ENCODE data around the gene MPO. TPM values are rescaled to one million over a fixed set of nuclear protein-coding genes. Genes with fewer than 3 reads are reported as not detected.

The MPO gene
- total and polyA plus RNA-seq, 9 of the 15 experiments (the other 6 are each of a cell fraction or from before 2014, with no cell fraction given), result 0.04 to 0.47 (median 0.39) TPM; not detected in 6

- peak; percentile 27 to 73; a peak in 2 of 4 replicates for TF ChIP-seq MAZ (CRISPR knock-in tag; conservative IDR thresholded peaks at IDR 0.05 in 1 of 2, IDR thresholded peaks at IDR 0.05 in 1 of 2)
- TF ChIP-seq, protein P1, sequence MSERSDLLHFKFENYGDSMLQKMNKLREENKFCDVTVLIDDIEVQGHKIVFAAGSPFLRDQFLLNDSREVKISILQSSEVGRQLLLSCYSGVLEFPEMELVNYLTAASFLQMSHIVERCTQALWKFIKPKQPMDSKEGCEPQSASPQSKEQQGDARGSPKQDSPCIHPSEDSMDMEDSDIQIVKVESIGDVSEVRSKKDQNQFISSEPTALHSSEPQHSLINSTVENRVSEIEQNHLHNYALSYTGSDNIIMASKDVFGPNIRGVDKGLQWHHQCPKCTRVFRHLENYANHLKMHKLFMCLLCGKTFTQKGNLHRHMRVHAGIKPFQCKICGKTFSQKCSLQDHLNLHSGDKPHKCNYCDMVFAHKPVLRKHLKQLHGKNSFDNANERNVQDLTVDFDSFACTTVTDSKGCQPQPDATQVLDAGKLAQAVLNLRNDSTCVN (CRISPR knock-in tag; IDR thresholded peaks at IDR 0.05), result peak; percentile 95
- TF ChIP-seq HLTF (IDR thresholded peaks at IDR 0.05), result peak; percentile 98
- TF ChIP-seq, protein P2, sequence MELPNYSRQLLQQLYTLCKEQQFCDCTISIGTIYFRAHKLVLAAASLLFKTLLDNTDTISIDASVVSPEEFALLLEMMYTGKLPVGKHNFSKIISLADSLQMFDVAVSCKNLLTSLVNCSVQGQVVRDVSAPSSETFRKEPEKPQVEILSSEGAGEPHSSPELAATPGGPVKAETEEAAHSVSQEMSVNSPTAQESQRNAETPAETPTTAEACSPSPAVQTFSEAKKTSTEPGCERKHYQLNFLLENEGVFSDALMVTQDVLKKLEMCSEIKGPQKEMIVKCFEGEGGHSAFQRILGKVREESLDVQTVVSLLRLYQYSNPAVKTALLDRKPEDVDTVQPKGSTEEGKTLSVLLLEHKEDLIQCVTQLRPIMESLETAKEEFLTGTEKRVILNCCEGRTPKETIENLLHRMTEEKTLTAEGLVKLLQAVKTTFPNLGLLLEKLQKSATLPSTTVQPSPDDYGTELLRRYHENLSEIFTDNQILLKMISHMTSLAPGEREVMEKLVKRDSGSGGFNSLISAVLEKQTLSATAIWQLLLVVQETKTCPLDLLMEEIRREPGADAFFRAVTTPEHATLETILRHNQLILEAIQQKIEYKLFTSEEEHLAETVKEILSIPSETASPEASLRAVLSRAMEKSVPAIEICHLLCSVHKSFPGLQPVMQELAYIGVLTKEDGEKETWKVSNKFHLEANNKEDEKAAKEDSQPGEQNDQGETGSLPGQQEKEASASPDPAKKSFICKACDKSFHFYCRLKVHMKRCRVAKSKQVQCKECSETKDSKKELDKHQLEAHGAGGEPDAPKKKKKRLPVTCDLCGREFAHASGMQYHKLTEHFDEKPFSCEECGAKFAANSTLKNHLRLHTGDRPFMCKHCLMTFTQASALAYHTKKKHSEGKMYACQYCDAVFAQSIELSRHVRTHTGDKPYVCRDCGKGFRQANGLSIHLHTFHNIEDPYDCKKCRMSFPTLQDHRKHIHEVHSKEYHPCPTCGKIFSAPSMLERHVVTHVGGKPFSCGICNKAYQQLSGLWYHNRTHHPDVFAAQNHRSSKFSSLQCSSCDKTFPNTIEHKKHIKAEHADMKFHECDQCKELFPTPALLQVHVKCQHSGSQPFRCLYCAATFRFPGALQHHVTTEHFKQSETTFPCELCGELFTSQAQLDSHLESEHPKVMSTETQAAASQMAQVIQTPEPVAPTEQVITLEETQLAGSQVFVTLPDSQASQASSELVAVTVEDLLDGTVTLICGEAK (IDR thresholded peaks at IDR 0.05), result 0 out of 2 replicates have a peak, but pooled peaks have one; percentile 29
- TF ChIP-seq, protein P2 (CRISPR knock-in tag; IDR thresholded peaks at IDR 0.05), result no peak; the same call in none of the 2 replicates
- peak; percentile 39 for TF ChIP-seq ZNF609 (CRISPR knock-in tag; IDR thresholded peaks at IDR 0.05; ENCODE audit: borderline replicate concordance)
- peak; percentile 45; the same call in 1 of the 2 replicates for TF ChIP-seq CREB1 (IDR thresholded peaks at IDR 0.05)
- TF ChIP-seq CREB1 (CRISPR knock-in tag; IDR thresholded peaks at IDR 0.05), result peak; percentile 25; the same call in 1 of the 2 replicates
- TF ChIP-seq C11orf30 (IDR thresholded peaks at IDR 0.05; ENCODE audit: low read depth), result no peak
Measured at GRCh38 chr17:58328195-58329034, 47.7 kb upstream of the MPO start, which contains the start of gene TSPOAP1 (continued).
